Measurements from ENCODE around the gene ZDHHC22. TPM values are rescaled to one million over a fixed set of nuclear protein-coding genes. Genes with fewer than 3 reads are reported as not detected.

Gene ZDHHC22
- total RNA-seq, 2 experiments from 2014 or later: not detected

- DNase-seq: no peak
- Mint-ChIP-seq H3K4me3 (no peak overlapping the region), H3K27ac (no peak overlapping the region), H3K27me3 (peaks cover 71% of the 10 kb centered on the region), H3K36me3 (no peaks in the 10 kb centered on the region), H3K9me3 (no peaks in the 10 kb centered on the region), H3K4me1 (peaks cover 6% of the 10 kb centered on the region)
These were observed 3.0 kb upstream of the ZDHHC22 start for GRCh38 chr14:77144412-77145115.

- no peak for DNase-seq
- Mint-ChIP-seq H3K27me3 (peaks cover 75% of the 10 kb centered on the region), H3K9me3 (no peaks in the 10 kb centered on the region), H3K36me3 (no peaks in the 10 kb centered on the region), H3K4me3 (no peak overlapping the region), H3K27ac (no peak overlapping the region), H3K4me1 (peaks cover 8% of the 10 kb centered on the region)
These were observed 1.5 kb upstream of the ZDHHC22 start for GRCh38 chr14:77143071-77143470.

GRCh38 chr14:77142005-77142800, 612 bp upstream of the ZDHHC22 start:
- H3K27ac Mint-ChIP-seq: no peak overlapping the region
- H3K27me3 Mint-ChIP-seq: peaks cover 83% of the 10 kb centered on the region
- peaks cover 8% of the 10 kb centered on the region for H3K4me1 Mint-ChIP-seq
- no peak overlapping the region for H3K4me3 Mint-ChIP-seq
- no peaks in the 10 kb centered on the region for H3K36me3 Mint-ChIP-seq
- no peaks in the 10 kb centered on the region for H3K9me3 Mint-ChIP-seq
- no peak for DNase-seq

GRCh38 chr14:77140359-77141213, 1.0 kb downstream of the ZDHHC22 start:
- DNase-seq: no peak
- Mint-ChIP-seq H3K4me3 (peak overlapping the region; percentile 27), H3K4me1 (peaks cover 8% of the 10 kb centered on the region), H3K9me3 (no peaks in the 10 kb centered on the region), H3K27ac (no peak overlapping the region), H3K36me3 (no peaks in the 10 kb centered on the region), H3K27me3 (peaks cover 82% of the 10 kb centered on the region)

- no peaks in the 10 kb centered on the region for H3K9me3 Mint-ChIP-seq
- no peak overlapping the region for H3K27ac Mint-ChIP-seq
- peak; percentile 61 for DNase-seq
- H3K27me3 Mint-ChIP-seq: peaks cover 85% of the 10 kb centered on the region
- H3K36me3 Mint-ChIP-seq: no peaks in the 10 kb centered on the region
- peaks cover 8% of the 10 kb centered on the region for H3K4me1 Mint-ChIP-seq
- peak overlapping the region; percentile 15 for H3K4me3 Mint-ChIP-seq
These were observed 1.8 kb downstream of the ZDHHC22 start for GRCh38 chr14:77139540-77140358.

- no peak for DNase-seq
These were observed 2.6 kb downstream of the ZDHHC22 start for GRCh38 chr14:77139022-77139421.

GRCh38 chr14:77133720-77134338, 7.8 kb downstream of the ZDHHC22 start:
- Mint-ChIP-seq H3K27ac (no peak overlapping the region), H3K4me3 (no peak overlapping the region), H3K36me3 (no peaks in the 10 kb centered on the region), H3K27me3 (peaks cover 68% of the 10 kb centered on the region), H3K9me3 (no peaks in the 10 kb centered on the region), H3K4me1 (no peaks in the 10 kb centered on the region)
- DNase-seq: peak; percentile 64

More at GRCh38 chr14:77139022-77139421, 2.6 kb downstream of the ZDHHC22 start:
- Mint-ChIP-seq H3K4me3 (no peak overlapping the region), H3K27me3 (peaks cover 85% of the 10 kb centered on the region), H3K9me3 (no peaks in the 10 kb centered on the region), H3K4me1 (peaks cover 8% of the 10 kb centered on the region), H3K36me3 (no peaks in the 10 kb centered on the region), H3K27ac (no peak overlapping the region)

- H3K4me3 Mint-ChIP-seq: no peak overlapping the region
- no peaks in the 10 kb centered on the region for H3K36me3 Mint-ChIP-seq
These were observed 9.6 kb downstream of the ZDHHC22 start for GRCh38 chr14:77131871-77132486.

GRCh38 chr14:77131206-77131605, 10.4 kb downstream of the ZDHHC22 start:
- Mint-ChIP-seq H3K27me3 (peaks cover 55% of the 10 kb centered on the region), H3K36me3 (no peaks in the 10 kb centered on the region), H3K4me3 (no peak overlapping the region), H3K4me1 (no peaks in the 10 kb centered on the region), H3K27ac (no peak overlapping the region), H3K9me3 (no peaks in the 10 kb centered on the region)
- DNase-seq: no peak

More at GRCh38 chr14:77131871-77132486, 9.6 kb downstream of the ZDHHC22 start:
- H3K4me1 Mint-ChIP-seq: no peaks in the 10 kb centered on the region
- H3K9me3 Mint-ChIP-seq: no peaks in the 10 kb centered on the region
- no peak overlapping the region for H3K27ac Mint-ChIP-seq
- no peak for DNase-seq
- peaks cover 55% of the 10 kb centered on the region for H3K27me3 Mint-ChIP-seq

GRCh38 chr14:77130386-77130785, 11.2 kb downstream of the ZDHHC22 start:
- H3K27me3 Mint-ChIP-seq: peaks cover 60% of the 10 kb centered on the region
- H3K4me3 Mint-ChIP-seq: no peak overlapping the region
- no peaks in the 10 kb centered on the region for H3K9me3 Mint-ChIP-seq
- H3K36me3 Mint-ChIP-seq: no peaks in the 10 kb centered on the region
- no peak overlapping the region for H3K27ac Mint-ChIP-seq
- DNase-seq: no peak
- H3K4me1 Mint-ChIP-seq: peaks cover 2% of the 10 kb centered on the region

GRCh38 chr14:77128414-77128891, 13.1 kb downstream of the ZDHHC22 start:
- no peak overlapping the region for H3K4me3 Mint-ChIP-seq
- H3K4me1 Mint-ChIP-seq: peaks cover 2% of the 10 kb centered on the region
- no peaks in the 10 kb centered on the region for H3K9me3 Mint-ChIP-seq
- H3K27me3 Mint-ChIP-seq: peaks cover 56% of the 10 kb centered on the region
- no peak overlapping the region for H3K27ac Mint-ChIP-seq
- H3K36me3 Mint-ChIP-seq: no peaks in the 10 kb centered on the region
- DNase-seq: no peak

GRCh38 chr14:77126461-77126990, 15.1 kb downstream of the ZDHHC22 start:
- peaks cover 40% of the 10 kb centered on the region for H3K27me3 Mint-ChIP-seq
- H3K36me3 Mint-ChIP-seq: peaks cover 1% of the 10 kb centered on the region
- no peak overlapping the region for H3K4me3 Mint-ChIP-seq
- peaks cover 5% of the 10 kb centered on the region for H3K4me1 Mint-ChIP-seq
- no peaks in the 10 kb centered on the region for H3K9me3 Mint-ChIP-seq
- DNase-seq: no peak
- no peak overlapping the region for H3K27ac Mint-ChIP-seq

- no peaks in the 10 kb centered on the region for H3K9me3 Mint-ChIP-seq
- H3K4me3 Mint-ChIP-seq: no peak overlapping the region
- H3K36me3 Mint-ChIP-seq: peaks cover 3% of the 10 kb centered on the region
- H3K27me3 Mint-ChIP-seq: peaks cover 40% of the 10 kb centered on the region
- H3K4me1 Mint-ChIP-seq: peaks cover 12% of the 10 kb centered on the region
- H3K27ac Mint-ChIP-seq: no peak overlapping the region
- DNase-seq: no peak
These were observed 15.7 kb downstream of the ZDHHC22 start for GRCh38 chr14:77125823-77126325.
